GM18870 (cell line): ENCODE data around the gene UBE2Q1.
A peak's percentile ranks its signal among the peaks of the same experiment; 100 is the strongest.

Experiments
- ATAC-seq: cut with Tn5 transposase; IDR thresholded peaks from one replicate; pipeline ENCODE4 v1.9.1; 2021; ENCODE audit warnings: moderate library complexity; ENCODE audit not compliant: unreplicated experiment

UBE2Q1 gene

DNA sequence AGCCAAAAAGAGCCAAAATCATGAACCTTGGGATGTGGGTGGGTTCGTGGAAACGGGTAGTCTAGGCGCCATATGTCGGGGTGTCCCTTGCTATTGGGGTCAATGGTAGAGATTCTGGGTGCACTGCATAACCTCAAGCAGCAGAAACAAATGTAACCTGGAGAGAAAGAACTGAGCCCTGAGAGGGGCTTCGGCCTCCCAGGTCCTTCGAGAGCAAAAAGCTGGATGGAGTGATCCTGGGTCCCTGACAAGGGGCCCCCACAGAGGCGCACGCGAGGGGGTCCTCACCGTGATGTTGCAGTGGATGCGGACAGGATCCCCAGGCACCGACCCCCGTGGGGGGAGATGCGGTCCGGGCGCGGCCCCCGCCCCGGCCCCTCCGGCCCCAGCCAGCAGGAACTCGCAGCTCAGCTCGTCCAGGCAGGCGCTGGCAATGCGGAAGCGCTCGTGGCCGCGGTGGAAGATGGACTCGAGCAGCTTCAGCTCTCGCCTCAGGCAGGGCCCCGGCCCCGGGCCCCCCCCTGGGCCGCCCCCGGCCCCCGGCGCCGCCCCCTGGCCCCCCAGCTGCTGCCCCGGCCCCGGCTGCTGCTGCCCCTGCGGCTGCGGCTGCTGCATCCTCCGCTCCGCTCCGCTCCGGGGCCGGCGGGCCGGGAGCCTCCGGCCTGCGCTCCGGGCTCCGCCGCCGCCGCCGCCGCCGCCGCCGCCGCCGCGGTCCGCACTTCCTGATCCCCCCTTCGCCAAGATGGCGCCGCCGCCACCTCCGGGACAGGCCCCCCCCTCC is at the start of gene UBE2Q1:
TSS of gene UBE2Q1 (minus strand) at position 724 of the 781 bp plus-strand sequence. CDS start at position 615, 109 bp downstream.
- ATAC-seq, result no peak

GRCh38 chr1:154607609-154608396 is 49.3 kb upstream of the UBE2Q1 start, which contains the start of gene ADAR:
ADAR (minus strand) TSS chr1:154608186; CDS start chr1:154608006, 180 bp downstream.
- peak; percentile 47 for ATAC-seq

DNA sequence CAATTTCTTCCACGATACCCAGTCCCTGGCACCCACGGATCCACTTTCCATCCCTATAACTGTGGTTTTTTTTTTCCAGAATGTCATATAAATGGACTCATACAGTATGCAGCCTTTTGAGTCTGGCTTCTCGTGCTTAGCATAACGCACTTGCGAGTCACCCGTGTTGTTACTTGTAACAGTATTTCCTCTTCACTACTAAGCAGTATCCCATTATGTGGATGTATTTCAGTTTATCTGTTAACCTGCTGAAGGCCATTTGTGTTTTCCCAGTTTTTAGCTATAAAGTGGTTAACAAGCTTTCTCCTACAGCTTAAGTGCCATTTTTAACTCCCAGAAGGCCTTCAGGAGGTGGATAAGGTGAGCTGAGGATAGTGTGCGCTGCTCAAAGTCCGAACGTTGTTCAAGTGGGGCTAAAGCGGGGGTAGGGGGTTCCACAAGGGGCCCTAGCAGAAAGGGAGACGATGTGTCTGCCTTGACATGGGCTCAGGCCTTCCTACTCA is 48.7 kb upstream of the UBE2Q1 start:
- ATAC-seq, result no peak

- no peak for ATAC-seq
Measured at GRCh38 chr1:154605534-154605933, 47.1 kb upstream of the UBE2Q1 start.

DNA sequence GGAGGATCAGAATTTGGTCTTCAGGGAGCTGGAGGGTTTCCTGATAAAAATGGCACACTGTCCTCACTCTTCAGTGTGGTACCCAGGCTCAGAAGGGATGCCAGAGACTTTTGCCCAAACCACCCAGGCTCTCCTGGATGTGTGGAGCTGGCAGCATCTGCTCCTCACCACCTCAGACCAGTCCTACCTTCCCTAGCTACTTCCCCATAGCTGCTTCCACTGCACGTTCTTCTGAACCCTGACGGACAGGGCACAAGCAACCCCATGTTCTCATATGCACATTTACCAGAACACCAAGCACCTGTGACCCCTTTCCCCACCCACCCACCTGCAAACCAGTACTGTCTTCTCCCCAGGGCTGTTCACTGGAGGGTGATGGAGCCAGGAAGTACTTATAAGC is 44.9 kb upstream of the UBE2Q1 start:
- no peak for ATAC-seq

DNA sequence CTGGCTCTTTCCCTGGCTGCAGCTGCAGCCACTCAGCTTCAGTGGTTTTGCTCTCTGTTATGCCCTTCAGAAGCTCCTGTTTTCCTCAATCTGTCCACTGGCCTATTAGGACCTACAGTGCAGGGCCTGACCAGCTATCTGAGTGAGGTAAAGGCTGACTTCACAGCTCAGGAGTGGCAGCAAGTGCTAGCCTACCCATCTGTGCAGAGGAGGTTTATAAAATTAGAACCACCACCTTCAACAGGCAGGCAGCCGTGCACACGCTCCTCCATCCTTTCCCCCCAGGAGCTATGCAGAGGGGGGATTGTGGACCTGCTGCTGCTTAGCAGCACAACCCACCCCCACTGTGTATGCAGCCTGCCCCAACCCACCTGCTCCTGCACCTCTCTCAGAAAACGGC is 41.2 kb upstream of the UBE2Q1 start:
- ATAC-seq, result no peak

DNA sequence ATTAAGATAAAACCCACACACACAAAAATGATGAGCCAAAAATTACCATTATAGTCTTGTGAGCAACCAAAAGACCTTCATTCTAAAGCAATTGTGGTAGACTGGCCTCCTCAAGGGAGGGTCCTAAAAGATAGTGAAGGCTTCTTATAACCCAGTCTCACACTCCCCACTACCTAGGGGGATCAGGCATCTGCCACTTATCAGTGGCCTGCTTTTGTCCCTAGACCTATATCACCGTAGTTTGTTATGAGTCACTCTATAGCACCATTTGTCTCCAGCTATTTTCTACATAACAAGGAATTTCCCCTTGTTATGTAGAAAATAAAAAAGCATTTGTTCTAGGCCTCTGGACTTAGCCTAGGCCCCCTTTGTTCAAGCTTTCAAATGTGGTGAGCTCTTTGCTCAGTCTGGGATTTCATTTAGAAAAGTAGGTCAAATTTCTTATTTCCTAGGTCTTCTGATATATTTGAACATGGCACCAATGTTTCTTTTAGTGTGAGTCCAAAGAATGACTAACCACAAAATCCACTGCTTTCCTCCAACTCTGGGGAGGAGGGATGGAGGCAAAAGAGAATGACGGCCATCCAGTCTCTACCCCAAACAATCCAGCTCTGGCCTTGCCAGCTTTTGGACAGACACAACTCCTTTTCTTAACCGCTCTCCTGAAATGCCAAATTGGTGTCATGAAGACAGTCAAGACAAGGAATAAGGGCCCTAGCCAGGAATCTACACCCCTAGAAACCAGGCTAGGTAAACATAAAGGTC is 40.6 kb upstream of the UBE2Q1 start:
- ATAC-seq, result no peak

DNA sequence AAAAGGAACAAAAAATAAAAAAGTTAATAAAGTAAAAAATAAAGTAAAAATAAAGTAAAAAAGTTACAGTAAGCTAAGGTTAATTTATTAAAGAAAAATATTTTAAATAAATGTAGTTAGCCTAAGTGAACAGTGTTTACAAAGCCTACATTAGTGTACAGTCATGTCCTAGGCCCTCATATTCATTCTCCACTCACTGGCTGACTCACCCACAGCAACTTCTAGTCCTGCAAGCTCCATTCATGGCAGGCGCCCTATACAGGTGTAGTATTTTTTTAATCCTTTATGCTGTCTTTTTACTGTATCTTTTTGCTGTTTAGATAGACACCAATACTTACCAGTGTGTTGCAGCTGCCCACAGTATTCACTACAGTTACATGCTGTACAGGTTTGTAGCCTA is 37.2 kb upstream of the UBE2Q1 start:
- no peak for ATAC-seq

- ATAC-seq, result no peak
Measured at GRCh38 chr1:154594811-154595210, 36.3 kb upstream of the UBE2Q1 start.

DNA sequence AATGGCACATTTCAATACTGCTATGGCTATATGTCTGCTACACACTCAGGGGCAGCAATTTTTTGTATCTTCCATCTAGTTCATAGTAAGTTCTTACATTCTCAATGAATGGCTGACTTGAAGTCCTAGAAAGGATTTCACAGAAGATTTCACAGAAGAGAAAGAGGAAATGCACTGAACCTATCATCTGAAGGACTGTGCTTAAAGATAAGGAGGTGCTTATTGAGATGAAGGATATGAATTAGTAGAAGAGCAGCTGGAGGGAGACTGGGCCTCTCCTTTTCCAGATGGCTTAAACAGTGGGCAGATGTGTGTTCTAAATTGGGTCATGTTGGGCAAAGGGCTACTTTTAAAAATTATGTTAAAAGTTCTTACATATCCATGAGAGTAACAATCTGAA is 34.9 kb upstream of the UBE2Q1 start:
- ATAC-seq, result no peak

- ATAC-seq, result no peak
Measured at GRCh38 chr1:154591206-154591605, 32.7 kb upstream of the UBE2Q1 start.

DNA sequence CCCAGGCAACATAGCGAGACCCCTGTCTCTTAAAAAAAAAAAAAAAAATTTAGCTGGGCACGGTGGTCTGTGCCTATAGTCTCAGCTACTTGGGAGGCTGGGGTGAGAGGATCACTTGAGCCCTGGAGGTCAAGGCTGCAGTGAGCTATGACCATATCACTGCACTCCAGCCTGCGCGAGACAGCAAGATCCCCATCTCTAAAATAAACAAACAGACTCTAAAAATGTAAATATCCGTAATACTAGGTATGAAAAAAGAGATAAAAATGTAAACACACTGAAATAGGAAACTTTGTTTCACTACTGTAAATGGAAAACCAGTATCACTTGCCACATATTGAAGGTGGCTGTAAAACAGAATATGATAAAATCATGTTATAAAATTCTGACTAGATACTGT is 32.3 kb upstream of the UBE2Q1 start:
- ATAC-seq, result no peak

- no peak for ATAC-seq
Measured at GRCh38 chr1:154589780-154590179, 31.3 kb upstream of the UBE2Q1 start.

DNA sequence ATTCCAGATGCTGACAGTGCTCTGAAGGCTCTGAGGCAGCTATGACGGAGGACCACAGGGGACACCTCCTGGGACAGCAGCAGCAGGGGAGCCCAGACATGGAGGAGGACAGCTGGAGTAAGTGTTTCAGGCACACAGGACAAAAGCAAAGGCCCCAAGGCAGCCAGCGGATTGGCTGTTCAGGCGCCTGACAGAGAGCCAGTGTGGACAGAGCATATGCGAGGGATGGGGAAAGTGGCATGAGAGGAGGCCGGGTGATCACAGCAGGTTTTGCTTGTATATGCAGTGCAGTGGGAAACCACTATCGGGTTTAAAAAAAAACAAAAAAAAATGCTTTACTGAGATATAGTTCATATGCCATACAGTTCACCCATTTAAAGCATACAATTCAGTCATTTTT is 28.2 kb upstream of the UBE2Q1 start:
- ATAC-seq, result no peak

GRCh38 chr1:154586231-154586630 is 27.8 kb upstream of the UBE2Q1 start:
- ATAC-seq, result no peak

- ATAC-seq, result no peak
Measured at GRCh38 chr1:154584267-154584994, 26.0 kb upstream of the UBE2Q1 start.

- no peak for ATAC-seq
Measured at GRCh38 chr1:154583773-154584172, 25.3 kb upstream of the UBE2Q1 start.

GRCh38 chr1:154582885-154583284 is 24.4 kb upstream of the UBE2Q1 start:
- ATAC-seq, result no peak

GRCh38 chr1:154581766-154582165 is 23.3 kb upstream of the UBE2Q1 start:
- ATAC-seq, result no peak

- ATAC-seq, result no peak
Measured at GRCh38 chr1:154579374-154579773, 20.9 kb upstream of the UBE2Q1 start.

DNA sequence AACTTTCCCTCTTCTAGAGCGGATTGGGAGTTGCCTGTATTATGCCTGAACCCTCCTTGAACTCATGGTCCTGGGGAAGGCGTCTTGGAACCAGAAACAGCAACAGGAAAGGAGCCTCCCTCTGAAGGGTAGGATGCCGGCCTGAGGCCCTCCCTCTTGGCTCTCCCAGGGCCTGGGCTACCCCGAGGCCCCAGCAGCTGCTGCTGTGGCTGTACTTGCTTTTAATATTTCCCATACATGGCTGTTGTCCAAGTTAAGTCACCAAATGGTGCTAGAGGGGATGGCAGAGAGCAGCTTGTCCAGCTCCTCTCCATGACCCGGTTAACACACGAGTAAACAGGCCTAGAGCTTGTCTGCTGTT is 19.6 kb upstream of the UBE2Q1 start:
- no peak for ATAC-seq
